UCSD-AML1 (cell line): ENCODE measurements around the gene SCAF1.

Source experiments
- DNase-seq: peaks from one replicate; lab custom pipeline; 2025; ENCODE audit not compliant: unreplicated experiment; lab: John Stamatoyannopoulos, UW

SCAF1 gene

GRCh38 chr19:49665351-49666119 is 23.5 kb downstream of the SCAF1 start, which contains the start of the genes BCL2L12 and IRF3:
Gene BCL2L12, plus strand, starts transcription at chr19:49665933. Its CDS starts 760 bp downstream, at chr19:49666693.
Gene IRF3, minus strand, starts transcription at chr19:49665857. Its CDS starts 1,019 bp downstream, at chr19:49664838.
- DNase-seq = peak; percentile 96

- no peak for DNase-seq
Observed at GRCh38 chr19:49666120-49666444, 24.1 kb downstream of the SCAF1 start.

- DNase-seq = no peak
Observed at GRCh38 chr19:49667473-49667872, 25.5 kb downstream of the SCAF1 start.

- DNase-seq = no peak
Observed at GRCh38 chr19:49669516-49669915, 27.5 kb downstream of the SCAF1 start.

GRCh38 chr19:49672131-49672919 is 30.3 kb downstream of the SCAF1 start:
- peak; percentile 64 for DNase-seq

DNA sequence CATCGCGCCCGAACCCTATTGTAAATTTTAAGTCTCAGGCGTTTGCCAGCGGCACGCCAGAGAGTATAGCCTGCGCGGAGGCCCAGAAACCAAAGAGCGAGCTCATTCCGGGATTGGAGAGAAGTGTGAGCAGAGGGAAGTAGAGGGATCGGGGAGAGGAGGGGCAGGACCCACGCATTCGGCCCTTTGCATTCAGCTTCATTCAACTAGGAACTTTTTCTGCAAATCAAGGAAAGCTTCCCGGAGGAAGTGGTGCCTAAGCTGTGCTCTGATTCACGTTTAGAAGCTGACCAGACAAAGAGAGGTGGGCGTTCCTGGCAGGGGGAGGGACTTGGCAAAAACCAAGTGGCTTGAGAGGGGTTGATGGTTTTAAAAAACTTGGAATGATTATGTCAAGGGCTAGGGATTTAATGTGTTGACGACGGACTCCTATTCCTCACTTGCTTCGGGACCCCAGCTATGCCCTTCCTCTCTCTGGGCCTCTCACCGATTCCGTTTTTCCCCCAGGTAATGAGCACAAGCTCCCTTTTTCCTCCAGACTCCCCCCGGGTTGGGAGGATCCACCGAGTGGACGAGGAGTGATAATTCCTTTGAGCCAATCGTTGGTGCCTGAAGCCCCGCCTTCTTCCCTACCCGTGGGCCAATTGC is 34.3 kb downstream of the SCAF1 start:
- no peak for DNase-seq

DNA sequence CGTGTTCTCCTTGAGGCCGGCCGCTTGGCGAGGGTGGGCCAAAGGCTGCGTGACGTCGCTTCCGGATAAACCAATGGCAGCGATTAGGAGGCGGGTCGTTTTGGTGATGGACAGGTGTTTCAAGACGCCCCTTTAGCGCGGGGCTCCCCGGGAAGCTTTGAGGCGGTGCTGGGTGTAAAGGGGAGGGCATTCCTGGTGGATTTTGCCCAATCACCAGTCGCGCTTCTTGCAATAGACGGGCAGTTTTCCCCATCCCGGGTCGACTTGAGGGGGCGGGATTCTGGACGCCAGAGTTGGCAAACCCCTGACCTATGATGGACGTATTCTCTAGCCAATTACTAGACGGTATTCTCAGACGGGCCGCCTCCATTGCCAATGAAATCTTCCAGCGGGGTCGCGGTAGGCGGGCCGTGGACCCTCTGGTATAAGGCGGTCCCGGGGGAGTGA is 34.8 kb downstream of the SCAF1 start:
- DNase-seq = peak; percentile 100

GRCh38 chr19:49677231-49677900 is 35.4 kb downstream of the SCAF1 start, which contains the start of gene PRMT1:
Gene PRMT1, plus strand, starts transcription at chr19:49677271. Its CDS starts 10 bp downstream, at chr19:49677281.
- peak; percentile 66 for DNase-seq

DNA sequence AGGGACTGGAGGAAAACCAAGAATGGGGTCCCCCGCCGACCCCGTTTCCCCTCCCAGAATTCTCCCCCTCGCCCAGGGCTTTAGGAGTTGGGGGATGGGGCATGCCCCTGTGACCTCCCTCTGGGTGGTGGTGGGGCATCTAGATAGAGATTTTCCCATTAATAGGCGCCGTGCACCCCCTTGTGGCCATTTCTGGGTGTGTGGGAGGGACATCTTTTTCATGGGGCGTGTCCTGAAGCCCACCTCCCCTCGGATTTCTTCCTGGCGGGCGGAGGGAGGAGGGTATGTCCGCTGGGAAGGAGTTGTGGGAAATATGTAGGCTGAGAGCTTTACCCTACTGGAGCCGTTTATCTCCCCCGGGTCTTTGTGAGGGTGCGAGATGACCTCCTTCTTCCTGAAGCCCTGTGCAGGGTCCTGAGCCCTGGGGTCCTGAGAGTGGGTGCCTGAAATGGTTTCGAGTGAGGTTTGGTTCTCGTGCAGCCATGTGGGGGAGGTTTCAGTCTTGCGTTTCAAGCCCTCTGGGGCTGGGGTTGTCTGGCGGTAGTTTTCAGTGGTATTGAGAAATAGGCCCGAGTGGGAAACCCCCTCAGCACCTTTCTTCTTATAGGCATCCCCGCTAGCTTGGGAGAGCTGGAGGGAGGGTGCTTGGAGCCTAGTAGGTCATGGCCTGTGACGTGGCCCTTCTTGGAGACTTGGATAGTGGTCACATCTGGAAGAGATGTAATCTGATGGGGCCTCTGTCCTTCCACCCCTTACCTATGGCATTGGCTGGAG is 36.1 kb downstream of the SCAF1 start:
- DNase-seq = peak; percentile 80

DNA sequence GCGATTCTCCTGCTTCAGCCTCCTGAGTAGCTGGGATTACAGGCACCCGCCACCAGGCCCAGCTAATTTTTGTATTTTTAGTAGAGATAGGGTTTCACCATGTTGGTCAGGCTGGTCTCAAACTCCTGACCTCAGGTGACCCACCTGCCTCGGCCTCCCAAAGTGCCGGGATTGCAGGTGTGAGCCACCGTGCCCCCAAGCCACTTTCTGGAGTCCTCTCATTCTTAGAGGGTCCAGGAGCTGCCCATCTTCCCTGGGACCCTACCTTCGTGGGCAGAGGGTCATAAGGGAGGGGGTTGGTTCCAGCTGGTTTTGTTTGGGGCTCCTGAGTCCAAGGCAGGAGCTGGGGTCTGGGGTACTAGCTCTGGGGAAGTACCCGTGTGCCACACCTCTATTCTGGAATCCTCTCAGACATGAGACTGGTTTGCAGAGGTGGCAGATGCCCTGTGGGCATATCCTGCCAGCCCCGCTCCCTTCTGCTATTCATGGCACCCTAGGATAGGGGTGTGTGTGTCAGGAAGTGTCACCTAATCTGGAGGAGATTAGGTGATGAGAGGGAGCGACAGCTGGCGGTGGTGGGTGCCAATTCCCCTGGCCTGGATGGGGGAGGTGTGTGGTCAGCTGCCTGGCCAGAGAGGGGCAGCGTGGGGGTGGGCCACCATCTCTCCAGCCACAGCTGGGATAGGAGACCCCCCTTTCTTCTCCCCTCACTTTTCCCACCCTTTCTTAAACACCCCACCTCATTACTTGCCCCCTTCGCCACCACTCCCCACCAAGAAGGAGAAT is 37.2 kb downstream of the SCAF1 start:
- no peak for DNase-seq

GRCh38 chr19:49679771-49680413 is 37.9 kb downstream of the SCAF1 start:
- no peak for DNase-seq

DNA sequence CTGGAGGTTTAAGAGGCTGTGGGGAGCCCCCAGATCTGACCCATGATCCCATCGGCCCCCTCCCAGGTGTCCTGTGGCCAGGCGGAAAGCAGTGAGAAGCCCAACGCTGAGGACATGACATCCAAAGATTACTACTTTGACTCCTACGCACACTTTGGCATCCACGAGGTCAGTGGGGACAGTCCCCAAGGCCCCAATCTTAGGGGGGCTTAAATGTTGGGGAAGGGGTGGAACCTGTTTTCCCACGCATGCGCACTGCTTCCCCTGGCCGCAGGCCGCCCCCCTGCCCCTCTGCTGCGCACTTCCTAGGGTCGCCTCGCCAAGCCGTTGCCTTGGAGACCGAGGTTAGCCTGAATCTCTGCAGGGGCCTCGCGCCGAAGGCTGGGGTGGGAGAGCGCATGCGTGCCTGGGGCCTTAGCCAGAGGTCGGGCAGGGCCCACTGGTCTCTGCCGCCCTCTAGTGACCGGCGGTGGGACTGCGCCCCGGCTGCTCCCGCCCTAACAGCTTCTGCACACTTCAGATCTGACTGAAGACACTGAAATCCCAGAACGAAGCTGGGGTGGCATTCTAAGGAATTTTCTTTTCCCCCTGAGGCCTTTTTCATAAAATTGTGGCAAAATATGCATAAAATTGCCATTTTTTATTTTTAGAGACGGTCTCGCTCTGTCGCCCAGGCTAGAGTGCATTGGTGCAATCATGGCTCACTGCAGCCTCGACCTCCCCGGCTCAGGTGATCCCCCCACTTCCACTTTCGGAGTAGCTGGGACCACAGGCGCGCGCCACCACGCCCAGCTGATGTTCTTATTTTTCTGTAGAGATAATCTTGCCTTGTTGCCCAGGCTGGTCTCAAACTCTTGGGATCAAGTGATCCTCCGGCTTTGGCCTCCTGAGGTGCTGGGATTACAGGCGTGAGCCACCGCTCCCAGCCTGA is 38.7 kb downstream of the SCAF1 start:
- DNase-seq = peak; percentile 89

- no peak for DNase-seq
Observed at GRCh38 chr19:49681830-49682229, 39.8 kb downstream of the SCAF1 start.

- no peak for DNase-seq
Observed at GRCh38 chr19:49682274-49682673, 40.3 kb downstream of the SCAF1 start.

- DNase-seq = no peak
Observed at GRCh38 chr19:49683814-49684250, 41.8 kb downstream of the SCAF1 start.

DNA sequence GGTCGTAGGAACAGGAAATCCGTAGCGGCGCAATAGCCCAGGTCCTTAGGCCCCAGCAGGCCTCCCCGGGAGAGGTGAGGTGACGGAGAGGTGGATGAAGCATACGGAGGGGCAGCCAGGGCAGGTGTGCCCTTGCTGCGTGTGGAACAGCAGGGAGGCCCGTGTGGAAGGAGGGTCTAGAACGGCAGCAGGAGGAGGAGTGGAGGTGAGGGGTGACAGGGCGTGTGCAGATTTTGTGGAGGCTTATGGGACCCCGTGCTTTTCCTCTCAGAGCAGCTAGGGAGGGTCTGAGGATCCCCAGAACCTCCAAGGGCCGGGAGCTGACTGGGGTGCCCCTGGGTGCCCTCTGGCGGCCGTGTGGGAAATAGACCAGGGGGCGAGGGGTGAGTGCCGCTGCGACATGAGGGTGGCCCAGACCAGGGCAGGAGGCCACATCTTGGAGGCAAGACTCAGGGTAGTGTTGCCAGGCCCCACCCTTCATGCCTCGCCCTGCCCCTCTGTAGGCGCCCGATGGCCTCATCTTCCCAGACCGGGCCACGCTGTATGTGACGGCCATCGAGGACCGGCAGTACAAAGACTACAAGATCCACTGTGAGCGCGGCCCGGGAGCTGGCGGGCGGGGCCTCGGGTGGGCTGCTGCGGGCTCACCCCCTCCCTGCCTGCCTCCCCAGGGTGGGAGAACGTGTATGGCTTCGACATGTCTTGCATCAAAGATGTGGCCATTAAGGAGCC is 42.4 kb downstream of the SCAF1 start:
- peak; percentile 27 for DNase-seq

GRCh38 chr19:49684983-49685553 is 43.1 kb downstream of the SCAF1 start:
- no peak for DNase-seq
